MM.1S (cell line): Measurements from ENCODE around the gene TEX44.

Experiments used
- DNase-seq: peaks from one replicate; pipeline ENCODE4 v3.0.0-alpha.2; 2015
- H2AFZ ChIP-seq: fragments of 300-600 bp; sonication (generic); 2 replicates; pipeline ENCODE4 v1.6.0; 2016; ENCODE audit warnings: antibody characterized with exemption, low read length
- H3F3A ChIP-seq: fragments of 300-600 bp; sonication (generic); 2 replicates; pipeline ENCODE4 v1.6.1; 2016; ENCODE audit warnings: mild to moderate bottlenecking, antibody characterized with exemption, low read length, moderate library complexity, mixed read lengths; ENCODE audit not compliant: insufficient read depth
- H3K27ac ChIP-seq: fragments of 300-600 bp; sonication (generic); 2 replicates; pipeline ENCODE4 v1.5.1; 2016; ENCODE audit warnings: mild to moderate bottlenecking, low read length
- H3K27me3 ChIP-seq: fragments of 300-600 bp; sonication (generic); replicated peaks from 2 replicates; pipeline ENCODE4 v1.6.0; 2016; ENCODE audit warnings: low read length; ENCODE audit not compliant: insufficient read depth
- H3K36me3 ChIP-seq: fragments of 300-600 bp; sonication (generic); replicated peaks from 2 replicates; pipeline ENCODE4 v1.6.1; 2016; ENCODE audit warnings: mild to moderate bottlenecking, low read length, mixed read lengths; ENCODE audit not compliant: insufficient read depth
- H3K4me1 ChIP-seq: fragments of 300-600 bp; sonication (generic); 2 replicates; pipeline ENCODE4 v1.6.1; 2016; ENCODE audit warnings: low read length, mixed read lengths
- H3K4me2 ChIP-seq: fragments of 300-600 bp; sonication (generic); 2 replicates; pipeline ENCODE4 v1.6.0; 2016; ENCODE audit warnings: low read depth, low read length
- H3K4me3 ChIP-seq: fragments of 300-600 bp; sonication (generic); 2 replicates; pipeline ENCODE4 v1.5.1; 2016; ENCODE audit warnings: low read length, mixed read lengths
- H3K79me2 ChIP-seq: fragments of 300-600 bp; sonication (generic); 2 replicates; pipeline ENCODE4 v1.6.1; 2016; ENCODE audit warnings: mixed run types, low read length, mixed read lengths
- H3K9ac ChIP-seq: fragments of 300-600 bp; sonication (generic); 2 replicates; pipeline ENCODE4 v1.6.1; 2016; ENCODE audit warnings: low read length, mixed read lengths
- H3K9me2 ChIP-seq: fragments of 300-600 bp; sonication (generic); replicated peaks from 2 replicates; pipeline ENCODE4 v1.6.1; 2016; ENCODE audit warnings: mild to moderate bottlenecking, low read length, mixed read lengths; ENCODE audit not compliant: insufficient read depth
- H3K9me3 ChIP-seq: fragments of 300-600 bp; sonication (generic); replicated peaks from 2 replicates; pipeline ENCODE4 v1.6.1; 2016; ENCODE audit warnings: mild to moderate bottlenecking, low read length, mixed read lengths; ENCODE audit not compliant: insufficient read depth
- H4K20me1 ChIP-seq: fragments of 300-600 bp; sonication (generic); 2 replicates; pipeline ENCODE4 v1.6.1; 2016; ENCODE audit warnings: mild to moderate bottlenecking, low read length, moderate library complexity, mixed read lengths; ENCODE audit not compliant: insufficient read depth
- EZH2 ChIP-seq: fragments of 300-600 bp; sonication (generic); optimal IDR thresholded peaks from 2 replicates; pipeline ENCODE3; 2017; ENCODE audit warnings: low read depth, mild to moderate bottlenecking, antibody characterized with exemption, low read length, mixed read lengths
- EZH2phosphoT487 ChIP-seq: fragments of 300-600 bp; sonication (generic); IDR thresholded peaks from 2 replicates; pipeline ENCODE4 v1.6.1; 2018; ENCODE audit warnings: antibody characterized with exemption, low read length
- TF ChIP-seq, protein P1 (sequence below): fragments of 300-600 bp; sonication (generic); IDR thresholded peaks from 2 replicates; pipeline ENCODE4 v1.5.1; 2016; ENCODE audit warnings: antibody characterized with exemption, low read length, mixed read lengths

Gene TEX44

DNA sequence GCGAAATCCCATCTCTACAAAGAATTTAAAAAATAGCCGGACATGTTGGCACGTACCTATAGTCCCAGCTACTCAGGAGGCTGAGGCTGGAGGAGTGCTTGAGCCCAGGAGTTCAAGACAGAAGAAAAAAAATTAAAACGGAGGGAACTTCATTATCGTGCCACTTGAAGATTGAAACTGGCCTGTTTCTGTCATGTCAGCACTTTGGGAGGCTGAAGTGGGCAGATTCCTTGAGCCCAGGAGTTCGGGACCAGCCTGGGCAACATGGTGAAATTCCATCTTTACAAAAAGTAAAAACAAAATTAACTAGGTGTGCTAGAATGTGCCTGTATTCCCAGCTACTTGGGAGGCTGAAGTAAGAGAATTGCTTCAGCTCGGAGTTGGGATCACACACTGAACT, 3.0 kb upstream of the TEX44 start:
- H3K27me3 ChIP-seq, result no peaks in the 10 kb centered on the region
- H3K4me2 ChIP-seq, result no peak overlapping the region
- H3K9me2 ChIP-seq, result no peaks in the 10 kb centered on the region
- H3K4me1 ChIP-seq, result no peaks in the 10 kb centered on the region
- H3K9ac ChIP-seq, result no peak overlapping the region
- TF ChIP-seq, protein P1, sequence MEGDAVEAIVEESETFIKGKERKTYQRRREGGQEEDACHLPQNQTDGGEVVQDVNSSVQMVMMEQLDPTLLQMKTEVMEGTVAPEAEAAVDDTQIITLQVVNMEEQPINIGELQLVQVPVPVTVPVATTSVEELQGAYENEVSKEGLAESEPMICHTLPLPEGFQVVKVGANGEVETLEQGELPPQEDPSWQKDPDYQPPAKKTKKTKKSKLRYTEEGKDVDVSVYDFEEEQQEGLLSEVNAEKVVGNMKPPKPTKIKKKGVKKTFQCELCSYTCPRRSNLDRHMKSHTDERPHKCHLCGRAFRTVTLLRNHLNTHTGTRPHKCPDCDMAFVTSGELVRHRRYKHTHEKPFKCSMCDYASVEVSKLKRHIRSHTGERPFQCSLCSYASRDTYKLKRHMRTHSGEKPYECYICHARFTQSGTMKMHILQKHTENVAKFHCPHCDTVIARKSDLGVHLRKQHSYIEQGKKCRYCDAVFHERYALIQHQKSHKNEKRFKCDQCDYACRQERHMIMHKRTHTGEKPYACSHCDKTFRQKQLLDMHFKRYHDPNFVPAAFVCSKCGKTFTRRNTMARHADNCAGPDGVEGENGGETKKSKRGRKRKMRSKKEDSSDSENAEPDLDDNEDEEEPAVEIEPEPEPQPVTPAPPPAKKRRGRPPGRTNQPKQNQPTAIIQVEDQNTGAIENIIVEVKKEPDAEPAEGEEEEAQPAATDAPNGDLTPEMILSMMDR, result no peak
- TF ChIP-seq EZH2, result no peak
- TF ChIP-seq EZH2phosphoT487, result no peak
- H3K36me3 ChIP-seq, result no peaks in the 10 kb centered on the region
- no peaks in the 10 kb centered on the region for H3K9me3 ChIP-seq
- H2AFZ ChIP-seq, result no peak overlapping the region
- no peaks in the 10 kb centered on the region for H3F3A ChIP-seq
- no peaks in the 10 kb centered on the region for H3K79me2 ChIP-seq
- no peak for DNase-seq
- H4K20me1 ChIP-seq, result no peaks in the 10 kb centered on the region
- no peak overlapping the region for H3K4me3 ChIP-seq
- no peak overlapping the region for H3K27ac ChIP-seq

DNA sequence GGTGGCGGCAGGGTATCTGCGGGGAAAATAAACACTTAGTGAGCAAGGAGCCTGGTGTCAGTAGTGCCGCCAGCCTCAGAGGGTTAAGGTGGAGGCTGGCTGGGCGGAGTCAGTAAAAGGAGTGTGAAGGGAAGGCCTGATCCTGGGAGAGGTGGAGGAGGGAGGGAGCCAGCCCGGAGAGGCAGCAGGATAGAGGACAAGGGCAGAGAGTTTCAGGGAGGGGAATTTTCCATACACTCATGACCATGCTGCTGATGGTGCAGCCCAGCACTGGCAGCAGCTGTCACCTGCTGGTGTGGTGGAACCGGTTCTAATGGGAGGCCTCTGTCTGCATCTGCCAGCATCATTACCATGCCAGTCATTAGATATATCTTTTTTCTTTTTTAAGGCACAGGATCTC, 2.0 kb upstream of the TEX44 start:
- no peak overlapping the region for H3K9ac ChIP-seq
- no peak for DNase-seq

GRCh38 chr2:231593666-231594065, 1.0 kb downstream of the TEX44 start:
- Histone ChIP-seq H4K20me1 (no peaks in the 10 kb centered on the region), H3K9me2 (no peaks in the 10 kb centered on the region), H2AFZ (no peak overlapping the region), H3K4me1 (no peaks in the 10 kb centered on the region), H3K4me3 (no peak overlapping the region), H3K36me3 (no peaks in the 10 kb centered on the region), H3K4me2 (no peak overlapping the region), H3K79me2 (no peaks in the 10 kb centered on the region), H3K27me3 (no peaks in the 10 kb centered on the region), H3K27ac (no peak overlapping the region), H3K9me3 (no peaks in the 10 kb centered on the region), H3K9ac (no peak overlapping the region), H3F3A (no peaks in the 10 kb centered on the region)
- no peak for DNase-seq
- TF ChIP-seq, protein P1, result no peak
- TF ChIP-seq EZH2 (no peak), EZH2phosphoT487 (no peak)

More for the DNA sequence above, 2.0 kb upstream of the TEX44 start:
- Histone ChIP-seq H4K20me1 (no peaks in the 10 kb centered on the region), H3K9me3 (no peaks in the 10 kb centered on the region), H3K9me2 (no peaks in the 10 kb centered on the region), H3K79me2 (no peaks in the 10 kb centered on the region), H3F3A (no peaks in the 10 kb centered on the region), H3K36me3 (no peaks in the 10 kb centered on the region), H2AFZ (no peak overlapping the region), H3K4me2 (no peak overlapping the region), H3K4me1 (no peaks in the 10 kb centered on the region), H3K4me3 (no peak overlapping the region), H3K27me3 (no peaks in the 10 kb centered on the region), H3K27ac (no peak overlapping the region)
- no peak for TF ChIP-seq EZH2
- TF ChIP-seq, protein P1, result no peak
- no peak for TF ChIP-seq EZH2phosphoT487
